Kidney epithelial cell (primary cell): ENCODE data around the gene FBRSL1. TPM values are rescaled to one million over a fixed set of nuclear protein-coding genes. Genes with fewer than 3 reads are reported as not detected.

ENCODE experiments used
- DNase-seq: peaks from one replicate; pipeline ENCODE4 v3.0.0-alpha.2; 2010; ENCODE audit warnings: low read depth
- H3K27me3 ChIP-seq: 2 replicates; pipeline ENCODE4 v1.6.0; 2011; ENCODE audit warnings: low read length; ENCODE audit not compliant: control insufficient read depth, insufficient read depth
- H3K36me3 ChIP-seq: 2 replicates; pipeline ENCODE4 v1.5.1; 2011; ENCODE audit warnings: low read length; ENCODE audit not compliant: control insufficient read depth, insufficient read depth
- H3K4me3 ChIP-seq: 2 replicates; pipeline ENCODE4 v1.5.1; 2011; ENCODE audit warnings: low read depth, mild to moderate bottlenecking, control low read depth, low read length
- total RNA-seq: library from RNA; depleted of rRNA; stranded (reverse); fragments of >200 nt; gene quantifications from 2 replicates; pipeline ENCODE4 v1.2.3, GENCODE V29; 2015
- TF ChIP-seq, protein P1 (sequence below): IDR thresholded peaks from 2 replicates; pipeline ENCODE4 v1.5.1; 2011; ENCODE audit warnings: mild to moderate bottlenecking, moderate library complexity, low read length, control low read depth, inconsistent platforms; ENCODE audit not compliant: insufficient read depth, poor library complexity, severe bottlenecking

FBRSL1 gene
- total RNA-seq, 1 donor from 2014 or later, result 22.9 TPM

DNA sequence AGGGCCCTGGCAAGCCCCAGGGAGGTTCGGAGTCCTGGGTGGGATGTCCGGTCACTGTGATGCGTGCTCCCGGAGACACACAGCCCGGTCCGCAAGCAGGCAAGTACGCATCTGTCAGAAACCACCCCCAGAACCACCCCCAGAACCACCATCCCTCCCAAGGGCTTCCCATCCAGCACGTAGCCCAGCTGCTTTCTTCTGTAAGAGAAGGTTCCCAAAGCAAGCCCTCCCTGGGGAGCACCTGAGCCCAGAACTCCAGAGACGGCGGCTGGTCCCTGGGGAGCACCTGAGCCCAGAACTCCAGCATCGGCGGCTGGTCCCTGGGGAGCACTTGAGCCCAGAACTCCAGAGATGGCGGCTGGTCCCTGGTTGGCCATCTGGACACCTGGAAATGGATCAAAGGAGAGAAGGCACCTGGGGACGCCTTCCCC is 2.6 kb upstream of the FBRSL1 start:
- DNase-seq, result no peak
- TF ChIP-seq, protein P1, sequence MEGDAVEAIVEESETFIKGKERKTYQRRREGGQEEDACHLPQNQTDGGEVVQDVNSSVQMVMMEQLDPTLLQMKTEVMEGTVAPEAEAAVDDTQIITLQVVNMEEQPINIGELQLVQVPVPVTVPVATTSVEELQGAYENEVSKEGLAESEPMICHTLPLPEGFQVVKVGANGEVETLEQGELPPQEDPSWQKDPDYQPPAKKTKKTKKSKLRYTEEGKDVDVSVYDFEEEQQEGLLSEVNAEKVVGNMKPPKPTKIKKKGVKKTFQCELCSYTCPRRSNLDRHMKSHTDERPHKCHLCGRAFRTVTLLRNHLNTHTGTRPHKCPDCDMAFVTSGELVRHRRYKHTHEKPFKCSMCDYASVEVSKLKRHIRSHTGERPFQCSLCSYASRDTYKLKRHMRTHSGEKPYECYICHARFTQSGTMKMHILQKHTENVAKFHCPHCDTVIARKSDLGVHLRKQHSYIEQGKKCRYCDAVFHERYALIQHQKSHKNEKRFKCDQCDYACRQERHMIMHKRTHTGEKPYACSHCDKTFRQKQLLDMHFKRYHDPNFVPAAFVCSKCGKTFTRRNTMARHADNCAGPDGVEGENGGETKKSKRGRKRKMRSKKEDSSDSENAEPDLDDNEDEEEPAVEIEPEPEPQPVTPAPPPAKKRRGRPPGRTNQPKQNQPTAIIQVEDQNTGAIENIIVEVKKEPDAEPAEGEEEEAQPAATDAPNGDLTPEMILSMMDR, result no peak
- H3K4me3 ChIP-seq, result no peak overlapping the region
- H3K27me3 ChIP-seq, result peaks cover 12% of the 10 kb centered on the region
- H3K36me3 ChIP-seq, result no peaks in the 10 kb centered on the region

DNA sequence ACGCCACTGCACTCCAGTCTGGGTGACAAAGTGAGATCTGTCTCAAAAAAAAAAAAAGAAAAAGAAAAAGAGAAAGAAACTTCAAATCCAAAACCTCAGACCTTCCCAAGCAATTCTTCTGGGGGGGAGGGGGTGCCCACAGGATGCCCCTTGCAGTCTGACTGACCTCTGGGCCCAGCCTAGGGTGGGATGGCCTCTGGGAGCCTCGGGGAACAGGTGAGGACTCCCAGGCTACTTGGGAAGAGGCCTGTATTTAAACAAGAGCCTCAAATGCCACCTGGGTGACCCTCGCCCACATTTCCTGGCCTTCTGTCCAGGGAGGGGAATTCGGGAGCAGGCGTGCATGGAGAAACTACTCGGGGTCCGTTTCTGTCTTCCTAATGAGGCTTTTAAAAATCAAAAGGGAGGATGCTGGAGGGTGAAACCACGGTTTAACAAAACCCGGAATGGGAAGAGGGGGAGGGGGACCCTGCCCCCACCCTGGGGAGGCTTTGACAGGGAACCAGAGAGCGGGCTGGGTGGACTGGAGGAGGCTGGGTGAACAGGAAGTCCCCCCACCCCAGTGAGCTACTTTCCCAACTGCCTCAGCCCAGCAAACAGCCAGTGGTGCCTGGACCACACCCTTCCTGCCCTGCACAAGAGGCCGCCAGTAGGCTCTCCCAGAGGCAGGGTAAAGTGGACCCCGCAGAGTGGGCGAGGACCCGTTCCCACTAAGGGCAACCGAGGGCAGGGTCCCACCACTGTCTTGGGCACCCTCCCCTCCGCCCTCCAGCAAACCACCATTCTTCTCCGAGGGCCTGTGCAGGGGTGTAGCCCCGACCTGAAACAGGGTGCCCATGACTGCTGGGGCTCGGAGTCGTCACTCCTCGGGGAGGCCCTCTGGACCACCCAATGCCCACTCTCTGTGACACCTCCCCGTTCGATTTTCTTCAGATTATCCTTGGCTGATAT is 1.5 kb upstream of the FBRSL1 start:
- Histone ChIP-seq H3K4me3 (no peak overlapping the region), H3K36me3 (no peaks in the 10 kb centered on the region), H3K27me3 (peaks cover 12% of the 10 kb centered on the region)
- TF ChIP-seq, protein P1, result no peak
- no peak for DNase-seq

DNA sequence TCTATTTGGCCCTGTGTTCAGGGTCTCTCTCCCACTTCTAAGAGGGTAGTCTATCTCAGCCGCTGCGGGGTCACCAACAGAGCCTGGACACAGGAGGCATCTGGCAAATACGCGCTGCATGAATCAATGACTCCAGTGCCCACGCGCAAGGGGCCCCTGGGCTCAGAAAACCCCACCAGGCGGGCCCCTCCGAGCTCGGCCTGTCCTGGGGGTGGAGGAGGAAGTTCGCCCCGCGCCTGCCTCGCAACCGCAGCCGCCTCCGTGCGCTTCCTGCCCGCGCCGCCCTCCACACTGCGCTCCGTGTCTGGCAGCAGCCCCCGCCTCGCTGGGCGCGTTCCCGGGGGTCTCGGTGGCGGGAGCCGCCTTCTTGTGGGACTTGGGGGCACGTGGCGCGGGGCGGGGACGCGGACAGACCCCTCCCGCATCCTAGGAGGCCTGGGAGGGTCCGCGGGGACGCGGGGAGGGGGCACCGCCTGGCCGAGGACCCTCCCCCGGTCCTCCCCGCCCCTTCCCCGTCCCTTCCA is 811 bp upstream of the FBRSL1 start:
- TF ChIP-seq, protein P1, result no peak
- peaks cover 12% of the 10 kb centered on the region for H3K27me3 ChIP-seq
- no peaks in the 10 kb centered on the region for H3K36me3 ChIP-seq
- DNase-seq, result no peak
- peak overlapping the region; percentile 40 for H3K4me3 ChIP-seq

DNA sequence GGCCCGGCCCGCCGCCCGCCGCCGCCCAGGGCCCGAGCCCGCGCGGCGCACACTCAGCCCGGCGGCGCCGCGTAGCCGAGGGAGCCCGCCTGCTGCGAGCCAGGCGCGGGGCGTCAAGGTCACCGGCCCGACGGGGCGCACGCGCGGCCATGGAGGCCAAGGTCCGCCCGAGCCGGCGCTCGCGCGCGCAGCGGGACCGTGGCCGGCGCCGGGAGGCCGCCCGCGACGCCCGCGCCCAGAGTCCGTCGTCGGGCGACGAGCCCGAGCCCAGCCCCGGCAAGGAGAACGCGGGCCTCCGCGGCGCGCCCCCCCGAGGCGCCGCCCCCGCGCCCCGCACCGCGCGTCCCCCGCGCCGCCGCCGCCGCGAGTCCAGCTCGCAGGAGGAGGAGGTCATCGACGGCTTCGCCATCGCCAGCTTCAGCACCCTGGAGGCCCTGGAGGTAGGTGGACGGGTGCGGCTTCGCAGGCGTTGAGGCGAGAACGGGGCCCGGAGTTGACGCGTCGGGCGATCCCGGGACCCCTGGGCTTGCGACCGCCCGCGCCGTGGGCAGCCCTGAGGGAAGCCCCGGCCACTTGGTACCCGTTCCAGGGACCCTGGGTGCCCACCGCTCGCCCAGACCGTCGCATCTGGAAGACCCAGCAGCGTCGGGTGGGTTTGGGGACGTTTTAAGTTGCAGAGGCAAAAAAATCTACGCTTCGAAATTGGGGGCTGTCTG is 629 bp downstream of the FBRSL1 start:
- Histone ChIP-seq H3K4me3 (peak overlapping the region; percentile 47), H3K36me3 (no peaks in the 10 kb centered on the region), H3K27me3 (peaks cover 9% of the 10 kb centered on the region)
- DNase-seq, result no peak
- TF ChIP-seq, protein P1, result no peak

DNA sequence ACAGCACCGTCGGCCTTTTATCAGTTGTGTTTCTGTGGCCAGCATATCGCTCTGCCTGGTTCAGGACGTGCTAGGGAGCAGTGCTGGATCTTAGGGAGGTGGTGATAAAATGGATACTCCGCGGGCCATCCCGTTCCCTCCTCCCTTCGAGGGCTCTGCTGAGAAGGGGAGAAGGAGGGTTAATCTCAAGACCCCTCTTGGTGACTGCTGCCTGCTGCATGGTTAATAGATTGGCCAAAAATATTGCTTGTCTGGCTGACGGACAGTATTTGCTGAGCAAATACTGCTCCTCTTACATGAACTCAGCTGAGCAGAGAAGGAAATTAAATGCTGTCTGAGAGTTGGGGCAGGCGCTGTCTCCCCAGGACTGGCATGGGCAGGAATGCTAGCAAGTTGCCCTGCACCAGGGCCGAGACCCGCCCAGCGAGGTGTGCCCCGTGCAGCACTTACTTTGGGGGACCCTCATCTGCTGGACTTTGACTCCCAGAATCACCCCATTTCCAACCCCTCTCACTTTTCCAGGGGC is 1.2 kb downstream of the FBRSL1 start:
- peak overlapping the region; percentile 47 for H3K4me3 ChIP-seq
- TF ChIP-seq, protein P1, result no peak
- H3K27me3 ChIP-seq, result peaks cover 9% of the 10 kb centered on the region
- DNase-seq, result no peak
- no peaks in the 10 kb centered on the region for H3K36me3 ChIP-seq
